T-helper 2 cell treated with Interferon-gamma antibody and Interleukin-4, amounts not matched to agents 5 μg/mL and 100 μg/mL, for 36 hours (primary cell): ENCODE data around the gene TRAF2.
A peak's percentile ranks its signal among the peaks of the same experiment; 100 is the strongest.

Experiments
- DNase-seq: peaks from one replicate; pipeline ENCODE4 v3.0.0; 2021; ENCODE audit warnings: low spot score
- H3K27ac Mint-ChIP-seq: one replicate; pipeline ENCODE4 v1.8.0; 2021; ENCODE audit warnings: mild to moderate bottlenecking, mixed read lengths
- H3K27me3 Mint-ChIP-seq: one replicate; pipeline ENCODE4 v1.8.0; 2021; ENCODE audit warnings: low read depth, mixed read lengths
- H3K36me3 Mint-ChIP-seq: one replicate; pipeline ENCODE4 v1.8.0; 2021; ENCODE audit warnings: low read depth, mixed read lengths
- H3K4me1 Mint-ChIP-seq: one replicate; pipeline ENCODE4 v1.8.0; 2021; ENCODE audit warnings: low read depth, mixed read lengths
- H3K4me3 Mint-ChIP-seq: one replicate; pipeline ENCODE4 v1.8.0; 2022; ENCODE audit warnings: mild to moderate bottlenecking, moderate library complexity, mixed read lengths
- H3K9me3 Mint-ChIP-seq: one replicate; pipeline ENCODE4 v1.8.0; 2021; ENCODE audit warnings: mixed read lengths

The TRAF2 gene

GRCh38 chr9:136960212-136960937, 74.1 kb downstream of the TRAF2 start:
- H3K27ac Mint-ChIP-seq: peak overlapping the region; percentile 84
- DNase-seq: no peak
- H3K4me1 Mint-ChIP-seq: peaks cover 14% of the 10 kb centered on the region
- peaks cover 9% of the 10 kb centered on the region for H3K9me3 Mint-ChIP-seq
- no peaks in the 10 kb centered on the region for H3K27me3 Mint-ChIP-seq
- no peaks in the 10 kb centered on the region for H3K36me3 Mint-ChIP-seq
- H3K4me3 Mint-ChIP-seq: peak overlapping the region; percentile 59

- no peak for DNase-seq
- Mint-ChIP-seq H3K4me3 (no peak overlapping the region), H3K4me1 (peaks cover 18% of the 10 kb centered on the region), H3K27ac (no peak overlapping the region), H3K36me3 (no peaks in the 10 kb centered on the region), H3K27me3 (peaks cover 3% of the 10 kb centered on the region), H3K9me3 (peaks cover 9% of the 10 kb centered on the region)
Observed at GRCh38 chr9:136960938-136961275, 74.6 kb downstream of the TRAF2 start.

GRCh38 chr9:136961279-136962065, 75.2 kb downstream of the TRAF2 start:
- Mint-ChIP-seq H3K27ac (no peak overlapping the region), H3K9me3 (peaks cover 4% of the 10 kb centered on the region), H3K4me1 (peaks cover 23% of the 10 kb centered on the region), H3K36me3 (no peaks in the 10 kb centered on the region), H3K27me3 (peaks cover 5% of the 10 kb centered on the region), H3K4me3 (no peak overlapping the region)
- no peak for DNase-seq

GRCh38 chr9:136962163-136962562, 75.8 kb downstream of the TRAF2 start:
- no peak overlapping the region for H3K27ac Mint-ChIP-seq
- H3K4me1 Mint-ChIP-seq: peaks cover 23% of the 10 kb centered on the region
- DNase-seq: no peak
- H3K4me3 Mint-ChIP-seq: no peak overlapping the region
- no peaks in the 10 kb centered on the region for H3K36me3 Mint-ChIP-seq
- H3K27me3 Mint-ChIP-seq: peaks cover 5% of the 10 kb centered on the region
- H3K9me3 Mint-ChIP-seq: no peaks in the 10 kb centered on the region

- Mint-ChIP-seq H3K4me1 (peaks cover 23% of the 10 kb centered on the region), H3K27ac (peak overlapping the region; percentile 27), H3K27me3 (peaks cover 5% of the 10 kb centered on the region), H3K9me3 (no peaks in the 10 kb centered on the region), H3K4me3 (no peak overlapping the region), H3K36me3 (no peaks in the 10 kb centered on the region)
- DNase-seq: no peak
Observed at GRCh38 chr9:136962701-136963248, 76.5 kb downstream of the TRAF2 start.

GRCh38 chr9:136963341-136963740, 77.0 kb downstream of the TRAF2 start:
- no peak for DNase-seq
- no peaks in the 10 kb centered on the region for H3K36me3 Mint-ChIP-seq
- H3K9me3 Mint-ChIP-seq: no peaks in the 10 kb centered on the region
- H3K27me3 Mint-ChIP-seq: peaks cover 5% of the 10 kb centered on the region
- no peak overlapping the region for H3K4me3 Mint-ChIP-seq
- peak overlapping the region; percentile 27 for H3K27ac Mint-ChIP-seq
- peaks cover 23% of the 10 kb centered on the region for H3K4me1 Mint-ChIP-seq

- no peaks in the 10 kb centered on the region for H3K36me3 Mint-ChIP-seq
- peaks cover 23% of the 10 kb centered on the region for H3K4me1 Mint-ChIP-seq
- DNase-seq: no peak
- H3K9me3 Mint-ChIP-seq: no peaks in the 10 kb centered on the region
- no peak overlapping the region for H3K4me3 Mint-ChIP-seq
- H3K27ac Mint-ChIP-seq: no peak overlapping the region
- peaks cover 5% of the 10 kb centered on the region for H3K27me3 Mint-ChIP-seq
Observed at GRCh38 chr9:136963751-136964150, 77.4 kb downstream of the TRAF2 start.

GRCh38 chr9:136964171-136964689, 77.9 kb downstream of the TRAF2 start:
- Mint-ChIP-seq H3K27me3 (peaks cover 5% of the 10 kb centered on the region), H3K27ac (peak overlapping the region; percentile 15), H3K4me1 (peaks cover 23% of the 10 kb centered on the region), H3K9me3 (no peaks in the 10 kb centered on the region), H3K4me3 (no peak overlapping the region), H3K36me3 (no peaks in the 10 kb centered on the region)
- no peak for DNase-seq

GRCh38 chr9:136964833-136965422, 78.6 kb downstream of the TRAF2 start:
- H3K4me1 Mint-ChIP-seq: peaks cover 23% of the 10 kb centered on the region
- H3K27ac Mint-ChIP-seq: no peak overlapping the region
- no peaks in the 10 kb centered on the region for H3K9me3 Mint-ChIP-seq
- peaks cover 5% of the 10 kb centered on the region for H3K27me3 Mint-ChIP-seq
- no peak for DNase-seq
- no peak overlapping the region for H3K4me3 Mint-ChIP-seq
- H3K36me3 Mint-ChIP-seq: no peaks in the 10 kb centered on the region

GRCh38 chr9:136965771-136966484, 79.6 kb downstream of the TRAF2 start:
- Mint-ChIP-seq H3K4me1 (peaks cover 21% of the 10 kb centered on the region), H3K27me3 (peaks cover 5% of the 10 kb centered on the region), H3K36me3 (no peaks in the 10 kb centered on the region), H3K27ac (peak overlapping the region; percentile 91), H3K9me3 (no peaks in the 10 kb centered on the region), H3K4me3 (peak overlapping the region; percentile 83)
- DNase-seq: no peak

- no peaks in the 10 kb centered on the region for H3K36me3 Mint-ChIP-seq
- H3K27ac Mint-ChIP-seq: no peak overlapping the region
- no peaks in the 10 kb centered on the region for H3K9me3 Mint-ChIP-seq
- peaks cover 16% of the 10 kb centered on the region for H3K4me1 Mint-ChIP-seq
- no peak for DNase-seq
- peaks cover 5% of the 10 kb centered on the region for H3K27me3 Mint-ChIP-seq
- no peak overlapping the region for H3K4me3 Mint-ChIP-seq
Observed at GRCh38 chr9:136968333-136969127, 82.2 kb downstream of the TRAF2 start.

- no peaks in the 10 kb centered on the region for H3K9me3 Mint-ChIP-seq
- H3K27me3 Mint-ChIP-seq: peaks cover 5% of the 10 kb centered on the region
- no peaks in the 10 kb centered on the region for H3K36me3 Mint-ChIP-seq
- H3K27ac Mint-ChIP-seq: no peak overlapping the region
- H3K4me1 Mint-ChIP-seq: peaks cover 16% of the 10 kb centered on the region
- DNase-seq: no peak
- no peak overlapping the region for H3K4me3 Mint-ChIP-seq
Observed at GRCh38 chr9:136969150-136969549, 82.8 kb downstream of the TRAF2 start.

- no peaks in the 10 kb centered on the region for H3K36me3 Mint-ChIP-seq
- H3K9me3 Mint-ChIP-seq: no peaks in the 10 kb centered on the region
- no peak overlapping the region for H3K27ac Mint-ChIP-seq
- H3K27me3 Mint-ChIP-seq: peaks cover 5% of the 10 kb centered on the region
- DNase-seq: no peak
- peaks cover 11% of the 10 kb centered on the region for H3K4me1 Mint-ChIP-seq
- H3K4me3 Mint-ChIP-seq: no peak overlapping the region
Observed at GRCh38 chr9:136969774-136970173, 83.5 kb downstream of the TRAF2 start.
